ENCODE results near the gene EIF5A.

The EIF5A gene

DNA sequence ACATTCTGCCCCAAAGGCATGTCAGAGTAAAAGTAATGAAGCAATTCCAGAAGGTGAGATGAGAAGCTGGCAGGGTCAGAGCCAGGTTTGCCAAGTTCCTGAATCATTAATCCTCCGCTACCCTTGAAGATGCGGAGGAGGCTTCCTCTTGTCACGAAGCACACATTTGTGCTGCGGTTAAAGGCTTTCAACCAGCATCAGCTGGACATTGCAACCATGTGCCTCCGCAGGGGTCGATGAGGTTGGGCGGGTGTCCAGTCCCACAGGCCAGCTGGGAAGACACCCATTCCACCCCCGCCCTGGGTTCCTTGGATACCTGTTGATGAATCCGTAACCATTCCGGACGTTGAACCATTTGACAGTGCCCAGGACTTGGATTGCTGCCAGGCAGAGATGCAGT is 14.3 kb upstream of the EIF5A start:
- Histone ChIP-seq H3K27me3 (peaks cover 97% of the 10 kb centered on the region), H3K27ac (no peak overlapping the region), H3K4me3 (ENCODE audit: low read depth in 1 of 2, low read length in 1 of 2) (no peak overlapping the region), H3K4me1 (ENCODE audit: control insufficient read depth in 1 of 2, insufficient read depth in 1 of 2, low read depth in 1 of 2, low read length in 1 of 2) (peaks cover 18 to 26% of the 10 kb centered on the region in 2 experiments), H3K36me3 (no peaks in the 10 kb centered on the region), H3K9me3 (no peaks in the 10 kb centered on the region)
- TF ChIP-seq, protein P1, sequence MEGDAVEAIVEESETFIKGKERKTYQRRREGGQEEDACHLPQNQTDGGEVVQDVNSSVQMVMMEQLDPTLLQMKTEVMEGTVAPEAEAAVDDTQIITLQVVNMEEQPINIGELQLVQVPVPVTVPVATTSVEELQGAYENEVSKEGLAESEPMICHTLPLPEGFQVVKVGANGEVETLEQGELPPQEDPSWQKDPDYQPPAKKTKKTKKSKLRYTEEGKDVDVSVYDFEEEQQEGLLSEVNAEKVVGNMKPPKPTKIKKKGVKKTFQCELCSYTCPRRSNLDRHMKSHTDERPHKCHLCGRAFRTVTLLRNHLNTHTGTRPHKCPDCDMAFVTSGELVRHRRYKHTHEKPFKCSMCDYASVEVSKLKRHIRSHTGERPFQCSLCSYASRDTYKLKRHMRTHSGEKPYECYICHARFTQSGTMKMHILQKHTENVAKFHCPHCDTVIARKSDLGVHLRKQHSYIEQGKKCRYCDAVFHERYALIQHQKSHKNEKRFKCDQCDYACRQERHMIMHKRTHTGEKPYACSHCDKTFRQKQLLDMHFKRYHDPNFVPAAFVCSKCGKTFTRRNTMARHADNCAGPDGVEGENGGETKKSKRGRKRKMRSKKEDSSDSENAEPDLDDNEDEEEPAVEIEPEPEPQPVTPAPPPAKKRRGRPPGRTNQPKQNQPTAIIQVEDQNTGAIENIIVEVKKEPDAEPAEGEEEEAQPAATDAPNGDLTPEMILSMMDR (IDR thresholded peaks at IDR 0.05) = no peak

DNA sequence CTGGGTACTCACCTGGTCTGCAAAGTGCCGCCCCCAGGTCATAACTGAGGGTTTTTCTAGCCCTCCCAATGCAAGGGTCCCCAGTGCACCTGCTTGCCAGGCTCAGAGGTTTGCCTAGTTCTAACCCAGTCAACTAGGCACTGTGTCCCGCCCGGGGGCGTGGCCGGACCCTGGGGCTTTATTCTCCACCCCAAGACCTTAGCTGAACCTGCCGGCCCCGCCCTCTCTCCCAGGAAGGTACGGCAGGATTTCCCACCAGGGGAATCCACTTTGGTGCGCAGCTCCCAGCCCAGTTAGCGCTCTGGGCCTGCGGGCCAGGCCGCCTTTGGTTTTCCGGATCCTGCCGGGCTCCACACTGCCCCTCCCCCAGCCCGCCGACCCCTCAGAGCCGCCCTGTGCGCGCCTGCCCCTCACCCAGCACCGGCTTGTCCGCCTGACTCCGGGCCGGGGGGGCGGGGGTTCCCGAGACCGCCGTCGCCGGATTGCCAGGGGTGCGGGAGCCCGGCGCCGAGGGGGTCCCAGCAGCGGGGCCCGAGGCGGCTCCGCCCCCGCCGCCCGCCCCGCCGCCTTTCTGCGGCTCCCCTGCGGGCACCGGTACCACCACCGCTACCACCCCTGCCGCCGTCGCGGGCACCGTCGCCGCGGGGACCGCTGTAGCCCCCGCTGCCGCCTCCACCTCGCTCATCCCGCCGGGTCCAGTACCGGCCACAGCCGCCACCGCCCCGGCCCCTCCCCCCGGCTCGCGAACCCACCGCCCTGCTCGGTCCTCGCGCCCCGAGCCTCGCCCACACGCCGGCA is 13.4 kb upstream of the EIF5A start:
- Histone ChIP-seq H3K36me3 (no peaks in the 10 kb centered on the region), H3K27ac (no peak overlapping the region), H3K4me1 (ENCODE audit: control insufficient read depth in 1 of 2, insufficient read depth in 1 of 2, low read depth in 1 of 2, low read length in 1 of 2) (peaks cover 18 to 26% of the 10 kb centered on the region in 2 experiments), H3K4me3 (ENCODE audit: low read depth in 1 of 2, low read length in 1 of 2) (peak overlapping the region; percentile 40 to 64), H3K9me3 (no peaks in the 10 kb centered on the region), H3K27me3 (peaks cover 97% of the 10 kb centered on the region)
- TF ChIP-seq, protein P1 (IDR thresholded peaks at IDR 0.05) = no peak

DNA sequence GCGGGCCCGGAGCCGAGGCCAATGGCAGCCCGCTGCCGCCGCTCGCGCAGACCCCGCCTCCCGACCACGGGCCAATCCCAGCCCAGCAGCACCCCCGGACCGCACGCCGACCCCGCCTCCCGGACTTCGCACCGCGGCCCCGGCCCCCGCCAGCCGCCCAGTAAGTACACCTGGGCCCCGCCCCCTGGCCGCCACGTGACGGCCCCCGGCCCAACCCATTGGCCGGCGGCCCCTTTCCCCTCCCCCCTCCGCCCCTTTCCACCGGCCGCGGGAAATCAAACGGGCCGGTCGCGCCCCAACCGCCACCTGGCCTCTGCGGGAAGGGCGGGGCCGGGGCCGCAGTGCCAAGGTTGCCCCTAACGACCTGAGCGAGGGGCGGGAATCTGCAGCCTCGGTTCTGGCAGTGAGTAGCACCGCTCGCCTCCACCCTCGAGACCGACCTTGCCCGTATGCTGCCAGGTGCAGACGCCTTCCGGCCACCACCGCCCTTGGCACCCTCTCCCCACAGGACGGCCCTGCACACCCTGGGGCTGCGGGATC is 12.7 kb upstream of the EIF5A start, which contains the start of gene YBX2:
Gene YBX2 (minus strand): TSS at position 26 of the 540 bp plus-strand sequence. CDS start 139 bp downstream, outside the sequence.
- TF ChIP-seq, protein P1 (IDR thresholded peaks at IDR 0.05) = no peak
- Histone ChIP-seq H3K27ac (no peak within 1 kb of the TSS), H3K4me3 (ENCODE audit: low read depth in 1 of 2, low read length in 1 of 2) (peak within 1 kb of the TSS; percentile 40 to 64), H3K27me3 (peaks cover 96% of the 10 kb centered on the region), H3K4me1 (ENCODE audit: control insufficient read depth in 1 of 2, insufficient read depth in 1 of 2, low read depth in 1 of 2, low read length in 1 of 2) (peaks cover 18 to 26% of the 10 kb centered on the region in 2 experiments), H3K9me3 (no peaks in the 10 kb centered on the region), H3K36me3 (no peaks in the 10 kb centered on the region)

DNA sequence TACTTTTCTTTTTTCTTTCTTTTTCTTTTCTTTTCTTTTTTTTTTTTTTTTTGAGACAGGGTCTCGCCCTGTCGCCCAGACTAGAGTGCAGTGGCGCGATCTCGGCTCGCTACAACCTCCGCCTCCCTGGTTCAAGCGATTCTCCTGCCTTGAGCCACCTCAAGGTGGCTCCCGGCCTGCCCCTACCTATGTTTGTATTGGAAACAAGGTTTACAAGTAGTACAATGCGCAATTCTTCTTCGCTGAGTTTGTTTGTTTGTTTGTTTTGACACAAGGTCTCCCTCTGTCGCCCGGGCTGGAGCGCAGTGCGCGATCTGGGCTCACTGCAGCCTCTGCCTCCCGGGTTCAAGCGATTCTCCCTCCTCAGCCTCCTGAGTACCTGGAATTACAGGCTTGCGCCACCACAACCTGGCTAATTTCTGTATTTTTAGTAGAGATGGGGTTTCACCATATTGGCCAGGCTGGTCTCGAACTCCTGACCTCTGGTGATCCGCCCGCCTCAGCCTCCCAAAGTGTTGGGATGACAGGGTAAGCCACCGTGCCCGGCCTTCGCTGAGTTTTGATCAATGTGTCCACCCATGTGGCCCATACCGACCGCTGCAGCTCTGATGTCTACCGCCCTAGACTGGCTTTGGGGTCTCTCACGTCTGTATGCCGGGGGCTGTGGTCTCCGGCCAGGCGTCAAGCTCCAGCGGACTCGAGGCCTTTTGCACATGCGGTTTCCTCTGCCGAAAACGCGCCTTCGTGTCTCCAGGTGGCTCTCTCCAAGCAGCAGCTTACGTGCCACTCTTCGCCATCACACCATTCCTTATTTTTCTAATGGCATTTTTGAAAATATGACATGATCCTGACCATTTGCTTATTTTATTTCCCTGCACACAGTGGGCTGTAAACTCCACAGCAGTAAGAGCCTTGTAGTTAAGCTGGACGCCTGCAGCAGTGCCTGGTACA is 11.9 kb upstream of the EIF5A start:
- H3K4me1 ChIP-seq (ENCODE audit: control insufficient read depth in 1 of 2, insufficient read depth in 1 of 2, low read depth in 1 of 2, low read length in 1 of 2) = peaks cover 18 to 26% of the 10 kb centered on the region in 2 experiments
- peak overlapping the region; percentile 40 to 64 for H3K4me3 ChIP-seq (ENCODE audit: low read depth in 1 of 2, low read length in 1 of 2)
- no peak overlapping the region for H3K27ac ChIP-seq
- no peaks in the 10 kb centered on the region for H3K36me3 ChIP-seq
- H3K27me3 ChIP-seq = peaks cover 96% of the 10 kb centered on the region
- TF ChIP-seq, protein P1 (IDR thresholded peaks at IDR 0.05) = no peak
- no peaks in the 10 kb centered on the region for H3K9me3 ChIP-seq

DNA sequence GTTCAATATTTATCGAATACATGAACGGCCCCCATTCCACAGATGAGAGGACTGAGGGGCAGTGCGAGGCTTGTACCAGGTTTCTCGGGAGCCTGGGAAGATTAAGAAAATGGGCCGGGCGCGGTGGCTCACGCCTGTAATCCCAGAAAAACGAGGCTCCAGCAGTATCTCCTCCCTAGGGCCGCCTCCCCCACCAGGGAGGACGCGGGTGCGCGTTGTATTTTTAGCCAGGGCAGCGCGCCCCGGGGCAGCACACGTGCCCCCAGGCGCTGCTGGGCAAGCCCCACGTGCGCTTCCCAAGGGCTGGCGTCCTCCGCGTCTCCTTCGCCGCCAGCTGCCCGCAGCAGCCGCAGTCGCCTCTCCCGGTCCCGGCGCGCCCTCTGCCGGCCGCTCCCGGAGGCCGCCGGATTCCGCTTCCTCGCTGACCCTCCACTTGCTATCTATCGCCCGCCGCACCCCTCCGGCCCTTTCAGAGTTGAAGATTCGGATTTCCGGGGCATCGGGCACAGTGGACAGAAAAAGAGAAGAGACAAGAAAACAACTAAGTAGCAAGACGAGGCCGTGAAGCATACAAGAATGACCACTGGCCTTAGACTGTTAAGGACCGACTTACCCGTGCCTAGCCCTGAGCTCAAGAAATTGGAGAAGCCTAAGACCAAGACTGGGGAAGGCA is 11.1 kb upstream of the EIF5A start:
- Histone ChIP-seq H3K4me3 (ENCODE audit: low read depth in 1 of 2, low read length in 1 of 2) (peak overlapping the region in 1 of 2 experiments; percentile 39), H3K9me3 (no peaks in the 10 kb centered on the region), H3K4me1 (ENCODE audit: control insufficient read depth in 1 of 2, insufficient read depth in 1 of 2, low read depth in 1 of 2, low read length in 1 of 2) (peaks cover 18 to 26% of the 10 kb centered on the region in 2 experiments), H3K36me3 (no peaks in the 10 kb centered on the region), H3K27ac (no peak overlapping the region), H3K27me3 (peaks cover 89% of the 10 kb centered on the region)
- TF ChIP-seq, protein P1 (IDR thresholded peaks at IDR 0.05) = peak; percentile 91
